Thymus (tissue), 11 donors: Measurements from ENCODE around the gene MYCBP2. TPM values are rescaled to one million over a fixed set of nuclear protein-coding genes. Genes with fewer than 3 reads are reported as not detected.
A peak's percentile ranks its signal among the peaks of the same experiment; 100 is the strongest.
"Not testable (repeated sequence)": the region's sequence is repeated elsewhere in the genome, so short reads cannot be mapped to it uniquely, and the experiment has no call there.

Experiments used
- DNase-seq, 9 donors: peaks; one replicate each; pipeline ENCODE4 v3.0.0-alpha.2; 2013; ENCODE audit warnings: low spot score in 9 of 9, low read depth in 6 of 9, missing footprints in 1 of 9
- H3K27ac ChIP-seq, 2 donors: one replicate each; pipeline ENCODE4 v1.5.1; 2013; ENCODE audit warnings: control low read depth in 1 of 2, low read depth in 1 of 2, low read length in 1 of 2, mild to moderate bottlenecking in 1 of 2, moderate library complexity in 1 of 2
- H3K27me3 ChIP-seq, 2 donors: one replicate each; pipeline ENCODE4 v1.5.1; 2013; ENCODE audit warnings: low read length in 1 of 2; ENCODE audit not compliant: control insufficient read depth in 2 of 2, insufficient read depth in 1 of 2
- H3K36me3 ChIP-seq, 2 donors: one replicate each; pipeline ENCODE4 v1.5.1; 2013; ENCODE audit warnings: low read length in 1 of 2, mild to moderate bottlenecking in 1 of 2, moderate library complexity in 1 of 2; ENCODE audit not compliant: control insufficient read depth in 2 of 2, insufficient read depth in 2 of 2
- H3K4me1 ChIP-seq, 2 donors: one replicate each; pipeline ENCODE4 v1.5.1; 2013; ENCODE audit warnings: low read length in 2 of 2; ENCODE audit not compliant: control insufficient read depth in 2 of 2, insufficient read depth in 2 of 2
- H3K4me3 ChIP-seq, 2 donors: one replicate each; pipeline ENCODE4 v1.5.1; 2013; ENCODE audit warnings: low read length in 2 of 2, control low read depth in 1 of 2, mild to moderate bottlenecking in 1 of 2
- H3K9me3 ChIP-seq, 2 donors: one replicate each; pipeline ENCODE4 v1.5.1; 2013; ENCODE audit warnings: low read length in 1 of 2, mild to moderate bottlenecking in 1 of 2; ENCODE audit not compliant: control insufficient read depth in 2 of 2, insufficient read depth in 1 of 2
- WGBS: extraction: QIAGEN DNeasy Blood & Tissue Kit; methylation state at CpG from one replicate; pipeline ENCODE4 v1.1.7; 2013; 5-methylcytosine and 5-hydroxymethylcytosine counted together
- polyA plus RNA-seq: library from polyadenylated mRNA; stranded (reverse); fragments of 200-250 nt; gene quantifications from one replicate; pipeline ENCODE4 v1.2.3, GENCODE V29; 2013
- total RNA-seq: library from RNA; stranded (reverse); fragments of 120-200 nt; gene quantifications from one replicate; pipeline ENCODE4 v1.2.4, GENCODE V29; 2013
- donor health status: healthy.

The MYCBP2 gene
- total and polyA plus RNA-seq, 2 donors = 63.3 to 65.3 TPM

DNA sequence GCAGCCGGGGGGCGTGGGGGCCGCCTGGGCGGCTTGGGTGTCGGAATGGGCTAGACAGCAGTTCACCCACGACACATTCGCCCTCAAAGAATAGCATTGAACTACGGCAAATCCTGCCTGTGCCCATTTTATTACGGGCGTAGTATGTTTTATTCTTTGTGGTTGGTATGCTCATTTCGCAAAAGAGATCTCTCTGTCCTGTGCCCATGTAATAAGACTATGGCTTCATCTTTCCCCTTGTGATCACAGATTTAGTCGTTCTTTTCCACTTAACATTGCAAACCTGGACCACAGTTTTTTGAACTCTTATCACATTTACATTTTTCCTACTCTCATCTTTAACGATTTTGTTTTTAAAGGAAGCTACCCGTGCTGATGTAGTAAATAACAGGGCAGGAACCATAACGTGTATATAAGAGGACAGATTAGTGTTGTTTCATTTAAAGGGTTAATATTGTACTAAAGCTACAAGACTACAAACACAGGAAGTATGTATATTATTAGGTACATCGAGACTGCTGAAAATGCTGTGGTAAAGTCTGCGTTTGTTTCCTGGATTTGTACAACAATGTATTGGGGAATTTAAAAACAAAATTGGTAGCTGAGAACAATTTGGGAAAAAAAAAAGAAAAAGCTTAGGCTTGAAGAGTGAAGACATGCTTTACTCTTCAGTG is 3.2 kb upstream of the MYCBP2 start:
- H3K4me3 ChIP-seq = peak overlapping the region; percentile 67 to 87
- H3K36me3 ChIP-seq = no peaks in the 10 kb centered on the region
- peaks cover 9 to 11% of the 10 kb centered on the region in 2 donors for H3K4me1 ChIP-seq
- peak overlapping the region; percentile 90 to 100 for H3K27ac ChIP-seq
- peak in 3 of 9 donors; percentile 25 to 70 (median 37) for DNase-seq
- no peaks in the 10 kb centered on the region for H3K27me3 ChIP-seq
- no peaks in the 10 kb centered on the region for H3K9me3 ChIP-seq
- under 1% methylated on average over 17 of the region's 17 CpGs for WGBS

DNA sequence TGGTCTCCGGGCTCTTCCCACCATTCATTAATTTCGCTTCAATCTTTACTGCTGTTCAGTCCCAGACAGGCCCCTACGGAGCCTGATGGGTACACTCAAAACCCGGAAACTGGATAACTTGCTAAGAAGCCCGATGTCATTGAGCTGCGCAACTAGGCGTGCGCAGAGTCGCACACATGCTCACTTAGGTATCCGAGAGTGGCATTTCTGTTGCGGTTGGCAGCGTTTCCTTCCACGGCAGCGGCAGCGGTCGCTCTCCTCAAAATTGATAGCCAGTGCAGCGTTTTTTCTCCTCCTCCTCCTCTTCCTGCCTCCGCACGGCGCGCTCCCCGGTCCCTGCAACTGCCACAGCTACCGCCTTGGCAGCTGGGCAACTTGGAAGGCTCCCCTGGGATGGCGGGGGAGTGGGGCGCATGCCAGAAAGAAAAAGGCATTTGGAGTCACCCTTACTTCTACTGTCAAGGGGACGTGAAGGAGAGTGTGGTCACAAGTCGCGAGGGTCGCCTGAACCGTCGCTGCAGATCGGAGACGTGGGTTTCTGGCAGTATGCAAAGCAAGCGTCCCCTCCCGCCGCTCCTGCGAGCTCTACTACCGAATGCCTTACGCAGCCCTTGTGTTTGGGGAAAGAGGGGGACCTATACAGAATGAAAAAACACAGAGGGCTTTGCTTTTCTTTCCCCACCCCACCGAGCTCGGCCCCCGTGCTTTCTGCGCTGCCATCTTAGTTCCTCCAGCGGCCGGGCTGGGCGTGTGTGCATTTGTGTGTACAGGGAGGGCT is 2.4 kb upstream of the MYCBP2 start:
- Histone ChIP-seq H3K27me3 (no peaks in the 10 kb centered on the region), H3K36me3 (no peaks in the 10 kb centered on the region), H3K27ac (peak overlapping the region; percentile 90 to 100), H3K4me1 (peaks cover 11 to 12% of the 10 kb centered on the region in 2 donors), H3K4me3 (peak overlapping the region; percentile 67 to 87), H3K9me3 (no peaks in the 10 kb centered on the region)
- DNase-seq = peak; percentile 92 to 99 (median 97)
- WGBS = under 1% methylated on average over 46 of the region's 46 CpGs

DNA sequence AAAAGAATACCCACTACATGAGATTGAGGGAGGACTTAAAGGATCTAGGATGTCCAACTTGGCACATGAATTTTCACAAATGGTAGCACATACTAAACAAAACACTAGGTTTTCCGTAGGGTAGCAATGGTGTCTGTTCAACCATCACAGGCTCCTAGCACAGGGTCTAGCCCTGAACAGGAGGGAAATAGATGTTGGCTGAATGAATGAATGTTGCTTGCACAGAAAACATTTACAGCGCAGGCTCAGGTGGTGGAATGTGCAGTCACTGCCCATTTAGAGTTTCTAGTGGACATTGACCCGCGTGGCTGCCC is 1.9 kb upstream of the MYCBP2 start:
- 6% methylated on average over 4 of the region's 4 CpGs for WGBS
- Histone ChIP-seq H3K4me1 (peaks cover 11 to 16% of the 10 kb centered on the region in 2 donors), H3K27me3 (no peaks in the 10 kb centered on the region), H3K9me3 (no peaks in the 10 kb centered on the region), H3K27ac (peak overlapping the region; percentile 90 to 100), H3K4me3 (peak overlapping the region; percentile 67 to 87), H3K36me3 (no peaks in the 10 kb centered on the region)
- peak in 1 of 9 donors; percentile 26 for DNase-seq

DNA sequence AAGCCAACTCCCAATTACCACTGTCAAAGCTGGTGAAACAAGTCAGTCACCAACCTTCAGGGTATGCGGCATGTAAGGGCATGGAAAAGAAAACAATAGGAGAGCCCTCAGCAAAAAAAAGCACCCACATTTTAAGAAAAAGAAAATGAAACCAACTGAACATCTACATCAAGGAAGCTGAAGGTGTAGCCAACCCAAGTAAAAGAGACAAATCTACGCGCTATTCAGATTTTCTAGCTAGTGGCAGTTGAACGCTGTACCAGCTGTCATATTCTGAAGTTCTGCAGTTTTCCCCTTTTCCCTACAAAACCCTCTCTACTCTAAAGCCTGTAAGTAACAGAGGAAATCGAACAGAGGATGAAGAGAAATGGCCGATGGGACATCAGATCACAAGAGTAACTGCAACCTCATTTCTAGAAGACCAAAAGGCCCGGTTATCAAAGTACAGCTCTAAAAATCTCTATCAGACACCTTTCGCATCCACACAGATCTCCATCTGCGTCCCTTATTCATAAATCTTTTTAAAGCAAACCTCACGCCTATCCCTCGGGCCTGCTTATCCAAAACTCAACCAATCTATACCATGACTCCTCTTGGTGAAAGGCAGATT is 1.4 kb downstream of the MYCBP2 start:
- DNase-seq = peak in 7 of 9 donors; percentile 37 to 79 (median 44)
- H3K27me3 ChIP-seq = no peaks in the 10 kb centered on the region
- H3K27ac ChIP-seq = peak overlapping the region; percentile 91 to 96
- no peaks in the 10 kb centered on the region for H3K36me3 ChIP-seq
- no peaks in the 10 kb centered on the region for H3K9me3 ChIP-seq
- WGBS = under 1% methylated on average over 11 of the region's 11 CpGs
- H3K4me3 ChIP-seq = peak overlapping the region; percentile 63 to 94
- H3K4me1 ChIP-seq = peaks cover 15 to 21% of the 10 kb centered on the region in 2 donors

DNA sequence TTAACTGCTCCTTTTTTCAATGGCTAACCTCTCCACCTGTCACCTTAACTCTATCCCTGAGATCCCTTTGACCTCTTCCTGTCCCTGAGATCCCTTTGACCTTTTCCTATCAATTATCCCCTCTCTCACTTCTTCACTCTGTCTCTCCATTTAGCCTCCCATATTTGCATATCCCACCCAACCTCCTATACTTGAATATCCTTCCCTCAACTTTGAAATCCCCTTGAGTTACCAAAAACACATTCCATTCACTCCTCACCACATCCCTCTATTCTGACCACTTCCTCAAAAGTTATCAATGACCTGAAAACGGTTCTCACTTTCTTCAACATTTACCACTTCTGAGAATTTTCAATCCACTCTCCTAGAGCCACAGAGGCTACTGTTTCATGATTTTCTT is 3.0 kb downstream of the MYCBP2 start:
- Histone ChIP-seq H3K4me3 (no peak overlapping the region), H3K9me3 (no peaks in the 10 kb centered on the region), H3K27me3 (no peaks in the 10 kb centered on the region), H3K4me1 (peaks cover 19 to 22% of the 10 kb centered on the region in 2 donors), H3K27ac (no peak overlapping the region), H3K36me3 (no peaks in the 10 kb centered on the region)
- DNase-seq = no peak
- WGBS = 5% methylated on average over 1 of the region's 1 CpG

DNA sequence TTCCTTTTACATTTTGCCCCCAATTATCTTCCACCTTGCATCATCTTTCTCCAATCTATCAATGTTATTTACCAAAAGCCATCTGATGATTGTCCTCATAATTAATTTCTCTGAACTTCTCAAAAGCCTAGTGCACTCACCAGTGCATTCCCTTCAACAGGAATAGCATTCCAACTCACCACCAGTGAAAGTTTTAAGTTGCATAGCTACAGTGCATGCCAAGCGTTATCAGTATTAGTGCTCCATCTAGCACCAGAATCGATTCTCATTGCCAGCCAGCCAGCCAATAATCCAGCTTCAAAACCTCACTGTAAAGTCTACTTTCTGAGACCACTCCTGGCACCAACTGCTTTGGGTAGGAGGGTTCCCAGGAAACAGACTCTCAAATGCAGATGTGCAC is 7.4 kb downstream of the MYCBP2 start:
- Histone ChIP-seq H3K4me3 (no peak overlapping the region), H3K27ac (no peak overlapping the region)

DNA sequence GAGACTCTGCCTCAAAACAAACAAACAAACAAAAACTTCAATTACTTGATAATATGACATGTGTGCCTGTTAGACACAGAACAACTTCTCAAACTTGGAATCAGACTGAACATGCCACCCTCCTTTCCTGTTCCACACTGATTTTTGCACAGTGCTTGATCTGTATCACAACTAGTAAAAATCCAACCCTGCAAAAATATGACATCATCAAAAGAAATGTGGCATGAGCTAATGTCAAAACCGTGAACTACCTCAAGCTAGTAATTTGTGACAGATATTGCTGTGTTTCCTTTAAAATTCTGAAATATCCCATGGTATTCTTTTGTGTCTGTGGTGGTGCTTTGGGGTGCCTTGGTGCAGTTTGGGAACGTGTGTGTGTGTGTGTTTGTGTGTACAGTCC is 8.2 kb downstream of the MYCBP2 start:
- peaks cover 18 to 22% of the 10 kb centered on the region in 2 donors for H3K4me1 ChIP-seq
- WGBS = 87% methylated on average over 2 of the region's 2 CpGs

More for the DNA sequence above, 7.4 kb downstream of the MYCBP2 start:
- WGBS = 98% methylated on average over 2 of the region's 2 CpGs
- Histone ChIP-seq H3K9me3 (no peaks in the 10 kb centered on the region), H3K27me3 (no peaks in the 10 kb centered on the region), H3K36me3 (peaks cover 0 to 6% of the 10 kb centered on the region in 2 donors), H3K4me1 (peaks cover 22 to 23% of the 10 kb centered on the region in 2 donors)
- DNase-seq = no peak

DNA sequence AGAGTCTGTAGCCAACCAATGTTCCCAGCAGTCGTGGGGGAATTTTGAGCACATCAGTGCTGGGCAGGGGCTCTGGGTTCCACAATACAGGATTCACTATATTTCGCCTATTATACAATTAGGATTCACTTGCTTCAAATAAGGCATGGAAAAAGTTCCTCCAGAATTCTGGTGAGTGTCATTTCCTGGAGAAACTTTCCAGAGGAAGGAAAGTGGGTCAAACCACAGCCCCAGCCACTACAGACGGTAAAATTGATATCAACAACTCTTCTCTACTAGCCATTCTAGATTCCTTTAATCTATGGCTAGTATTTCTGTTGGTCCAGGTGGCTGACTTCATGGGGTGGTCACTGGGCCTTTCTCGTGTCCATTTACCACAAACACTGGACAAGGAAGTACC is 10.5 kb downstream of the MYCBP2 start:
- Histone ChIP-seq H3K27me3 (no peaks in the 10 kb centered on the region), H3K9me3 (no peaks in the 10 kb centered on the region), H3K36me3 (peaks cover 0 to 6% of the 10 kb centered on the region in 2 donors), H3K4me3 (no peak overlapping the region), H3K27ac (no peak overlapping the region), H3K4me1 (peaks cover 11 to 19% of the 10 kb centered on the region in 2 donors)
- WGBS = 59% methylated on average over 4 of the region's 4 CpGs
- no peak for DNase-seq

More for the DNA sequence above, 8.2 kb downstream of the MYCBP2 start:
- Histone ChIP-seq H3K36me3 (peaks cover 0 to 6% of the 10 kb centered on the region in 2 donors), H3K9me3 (no peaks in the 10 kb centered on the region), H3K27me3 (no peaks in the 10 kb centered on the region), H3K4me3 (no peak overlapping the region), H3K27ac (no peak overlapping the region)
- DNase-seq = no peak

DNA sequence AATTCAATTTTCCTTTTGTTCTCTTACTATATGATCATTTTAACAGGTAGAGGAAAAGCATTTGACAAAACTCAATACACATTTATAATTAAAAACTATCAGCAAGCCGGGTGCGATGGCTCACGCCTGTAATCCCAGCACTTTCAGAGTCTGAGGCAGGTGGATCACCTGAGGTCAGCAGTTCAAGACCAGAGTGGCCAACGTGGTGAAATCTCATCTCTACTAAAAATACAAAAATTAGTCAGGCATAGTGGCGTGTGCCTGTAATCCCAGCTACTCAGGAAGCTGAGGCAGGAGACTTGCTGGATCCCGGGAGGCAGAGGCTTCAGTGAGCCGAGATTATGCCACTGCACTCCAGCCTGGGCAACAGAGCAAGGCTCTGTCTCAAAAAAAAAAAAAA is 11.4 kb downstream of the MYCBP2 start:
- peaks cover 16 to 19% of the 10 kb centered on the region in 2 donors for H3K4me1 ChIP-seq
- not testable (repeated sequence) for H3K4me3 ChIP-seq, H3K27me3 ChIP-seq, H3K9me3 ChIP-seq, DNase-seq, H3K36me3 ChIP-seq, H3K27ac ChIP-seq
- WGBS = 98% methylated on average over 7 of the region's 7 CpGs
